HL-60 (cell line): ENCODE results near the gene PCDHGA10.

Source experiments
- DNase-seq, 2 experiments: peaks; one replicate each; pipeline ENCODE4 v3.0.0-alpha.2; 2010 to 2020; ENCODE audit warnings: low read depth in 1 of 2, low spot score in 1 of 2
- H3K27ac ChIP-seq: fragments of 250-450 bp; sonication (Bioruptor Pico); replicated peaks from 2 replicates; pipeline ENCODE4 v1.5.1; 2020; ENCODE audit warnings: mild to moderate bottlenecking, moderate library complexity
- H3K27me3 ChIP-seq: fragments of 250-450 bp; sonication (Bioruptor Pico); 2 replicates; pipeline ENCODE4 v1.5.1; 2021; ENCODE audit warnings: mild to moderate bottlenecking, moderate library complexity; ENCODE audit not compliant: insufficient read depth, poor library complexity, severe bottlenecking
- H3K4me3 ChIP-seq: replicated peaks from 2 replicates; pipeline ENCODE4 v1.5.1; 2011; ENCODE audit warnings: mild to moderate bottlenecking, control low read depth, low read length; ENCODE audit not compliant: insufficient read depth
- CTCF ChIP-seq: IDR thresholded peaks from one replicate; pipeline ENCODE4 v1.5.1; 2011; ENCODE audit warnings: low read length, control low read depth, inconsistent platforms; ENCODE audit not compliant: insufficient read depth
- GABPA ChIP-seq: IDR thresholded peaks from 2 replicates; pipeline ENCODE4 v1.6.1; 2012; ENCODE audit warnings: low read depth
- POLR2AphosphoS5 ChIP-seq: IDR thresholded peaks from 2 replicates; pipeline ENCODE4 v1.6.1; 2012; ENCODE audit warnings: low read depth
- REST ChIP-seq: IDR thresholded peaks from 2 replicates; pipeline ENCODE4 v1.6.1; 2012; ENCODE audit warnings: low read depth; ENCODE audit not compliant: insufficient replicate concordance
- SPI1 ChIP-seq: IDR thresholded peaks from 2 replicates; pipeline ENCODE4 v1.6.1; 2012; ENCODE audit warnings: low read depth, mild to moderate bottlenecking, borderline replicate concordance

Gene PCDHGA10

GRCh38 chr5:141371572-141372475 is 41.0 kb upstream of the PCDHGA10 start:
- Histone ChIP-seq H3K4me3 (no peak overlapping the region), H3K27me3 (no peaks in the 10 kb centered on the region), H3K27ac (no peak overlapping the region)
- TF ChIP-seq GABPA = no peak
- no peak for TF ChIP-seq REST
- TF ChIP-seq CTCF = no peak
- TF ChIP-seq POLR2AphosphoS5 = no peak
- TF ChIP-seq SPI1 = no peak
- no peak for DNase-seq

GRCh38 chr5:141373673-141374317 is 39.0 kb upstream of the PCDHGA10 start, which contains the start of gene PCDHGA6:
TSS of gene PCDHGA6 (plus strand) at chr5:141373891. CDS start at chr5:141374084, 193 bp downstream.
- DNase-seq = no peak
- no peak within 1 kb of the TSS for H3K4me3 ChIP-seq

More at GRCh38 chr5:141373673-141374317, 39.0 kb upstream of the PCDHGA10 start, which contains the start of gene PCDHGA6:
- no peak within 1 kb of the TSS for H3K27ac ChIP-seq
- TF ChIP-seq SPI1 (no peak), REST (no peak), GABPA (no peak), CTCF (no peak), POLR2AphosphoS5 (no peak)
- no peaks in the 10 kb centered on the region for H3K27me3 ChIP-seq
